ENCODE data around the gene CNMD. TPM values are rescaled to one million over a fixed set of nuclear protein-coding genes. Genes with fewer than 3 reads are reported as not detected.

The CNMD gene
- total and polyA plus RNA-seq, 5 donors from 2014 or later: 0.11 TPM; not detected in 4

- Mint-ChIP-seq H3K27me3 (peaks cover 45% of the 10 kb centered on the region), H3K9me3 (peaks cover 0 to 8% (median 3%) of the 10 kb centered on the region in 7 donors), H3K36me3 (no peaks in the 10 kb centered on the region), H3K4me1 (peaks cover 0 to 4% (median 0%) of the 10 kb centered on the region in 4 donors), H3K27ac (no peak overlapping the region), H3K4me3 (no peak overlapping the region)
- no peak for DNase-seq
- H3K9me3 ChIP-seq (ENCODE audit: control insufficient read depth in 2 of 2, low read length in 2 of 2): no peaks in the 10 kb centered on the region
- no peak overlapping the region for H3K4me3 ChIP-seq (ENCODE audit: low read depth, low read length)
- peaks cover 12% of the 10 kb centered on the region for H3K27me3 ChIP-seq (ENCODE audit: control insufficient read depth, insufficient read depth, low read length)
- peaks cover 5% of the 10 kb centered on the region for H3K4me1 ChIP-seq (ENCODE audit: control insufficient read depth, insufficient read depth, low read length, poor library complexity, severe bottlenecking)
- no peaks in the 10 kb centered on the region for H3K36me3 ChIP-seq (ENCODE audit: control insufficient read depth, insufficient read depth, low read length)
- H3K27ac ChIP-seq (ENCODE audit: insufficient read depth, low read length, poor library complexity, severe bottlenecking): no peak overlapping the region
- no peak for ATAC-seq (ENCODE audit: low read depth in 2 of 2)
Observed at GRCh38 chr13:52743988-52744387, 4.4 kb upstream of the CNMD start.

GRCh38 chr13:52743569-52743968 is 3.9 kb upstream of the CNMD start:
- Mint-ChIP-seq H3K9me3 (peaks cover 0 to 8% (median 3%) of the 10 kb centered on the region in 7 donors), H3K27ac (peak overlapping the region in 1 of 3 donors; percentile 61), H3K4me3 (no peak overlapping the region), H3K36me3 (no peaks in the 10 kb centered on the region), H3K27me3 (peaks cover 45% of the 10 kb centered on the region), H3K4me1 (peaks cover 0 to 4% (median 0%) of the 10 kb centered on the region in 4 donors)
- Histone ChIP-seq H3K4me1 (ENCODE audit: control insufficient read depth, insufficient read depth, low read length, poor library complexity, severe bottlenecking) (peaks cover 9% of the 10 kb centered on the region), H3K27me3 (ENCODE audit: control insufficient read depth, insufficient read depth, low read length) (peaks cover 8% of the 10 kb centered on the region), H3K4me3 (ENCODE audit: low read depth, low read length) (no peak overlapping the region), H3K27ac (ENCODE audit: insufficient read depth, low read length, poor library complexity, severe bottlenecking) (no peak overlapping the region), H3K9me3 (ENCODE audit: control insufficient read depth in 2 of 2, low read length in 2 of 2) (no peaks in the 10 kb centered on the region), H3K36me3 (ENCODE audit: control insufficient read depth, insufficient read depth, low read length) (no peaks in the 10 kb centered on the region)
- no peak for ATAC-seq (ENCODE audit: low read depth in 2 of 2)
- DNase-seq: no peak

GRCh38 chr13:52738719-52739467 is 727 bp downstream of the CNMD start:
- H3K27me3 ChIP-seq (ENCODE audit: control insufficient read depth, insufficient read depth, low read length): peaks cover 16% of the 10 kb centered on the region
- H3K27ac ChIP-seq (ENCODE audit: insufficient read depth, low read length, poor library complexity, severe bottlenecking): no peak overlapping the region
- H3K4me3 ChIP-seq (ENCODE audit: low read depth, low read length): no peak overlapping the region
- peaks cover 0 to 8% (median 3%) of the 10 kb centered on the region in 7 donors for H3K9me3 Mint-ChIP-seq
- H3K4me3 Mint-ChIP-seq: peak overlapping the region in 1 of 4 donors; percentile 51
- no peaks in the 10 kb centered on the region for H3K36me3 ChIP-seq (ENCODE audit: control insufficient read depth, insufficient read depth, low read length)
- no peaks in the 10 kb centered on the region for H3K9me3 ChIP-seq (ENCODE audit: control insufficient read depth in 2 of 2, low read length in 2 of 2)
- H3K36me3 Mint-ChIP-seq: no peaks in the 10 kb centered on the region
- peaks cover 9% of the 10 kb centered on the region for H3K4me1 ChIP-seq (ENCODE audit: control insufficient read depth, insufficient read depth, low read length, poor library complexity, severe bottlenecking)
- H3K4me1 Mint-ChIP-seq: peaks cover 0 to 4% (median 2%) of the 10 kb centered on the region in 4 donors
- DNase-seq (peak in 1 of 3 donors; percentile 10), ATAC-seq (ENCODE audit: low read depth in 2 of 2) (no peak)
- peaks cover 50% of the 10 kb centered on the region for H3K27me3 Mint-ChIP-seq
- H3K27ac Mint-ChIP-seq: no peak overlapping the region

DNA sequence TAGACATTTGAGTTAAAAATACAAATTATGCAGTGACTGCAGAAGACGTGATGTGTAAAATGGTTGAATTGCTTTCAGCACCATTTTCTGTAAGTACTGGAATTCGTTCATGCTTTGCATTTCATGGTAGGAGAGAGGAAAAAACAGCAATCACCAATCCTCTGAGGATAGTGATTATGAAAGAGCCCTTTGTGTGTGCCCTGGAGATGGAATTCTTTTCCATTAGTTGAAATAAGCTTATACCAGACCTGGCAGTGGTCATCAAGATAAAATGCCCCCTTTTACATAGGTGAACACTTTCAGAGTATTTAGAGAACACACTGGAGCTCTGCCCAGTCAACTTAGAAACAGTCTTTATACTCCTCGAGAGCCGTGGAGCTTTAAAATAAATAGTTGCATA is 1.7 kb downstream of the CNMD start:
- ATAC-seq (ENCODE audit: low read depth in 2 of 2): no peak
- H3K4me1 ChIP-seq (ENCODE audit: control insufficient read depth, insufficient read depth, low read length, poor library complexity, severe bottlenecking): peaks cover 9% of the 10 kb centered on the region
- no peak overlapping the region for H3K4me3 ChIP-seq (ENCODE audit: low read depth, low read length)
- Mint-ChIP-seq H3K36me3 (no peaks in the 10 kb centered on the region), H3K4me3 (peak overlapping the region in 1 of 4 donors; percentile 17), H3K27ac (no peak overlapping the region), H3K4me1 (peaks cover 0 to 4% (median 2%) of the 10 kb centered on the region in 4 donors), H3K9me3 (peaks cover 0 to 5% (median 2%) of the 10 kb centered on the region in 7 donors), H3K27me3 (peaks cover 55% of the 10 kb centered on the region)
- H3K27ac ChIP-seq (ENCODE audit: insufficient read depth, low read length, poor library complexity, severe bottlenecking): no peak overlapping the region
- H3K9me3 ChIP-seq (ENCODE audit: control insufficient read depth in 2 of 2, low read length in 2 of 2): no peaks in the 10 kb centered on the region
- H3K36me3 ChIP-seq (ENCODE audit: control insufficient read depth, insufficient read depth, low read length): no peaks in the 10 kb centered on the region
- no peak for DNase-seq
- H3K27me3 ChIP-seq (ENCODE audit: control insufficient read depth, insufficient read depth, low read length): peaks cover 15% of the 10 kb centered on the region

GRCh38 chr13:52737451-52737850 is 2.2 kb downstream of the CNMD start:
- H3K9me3 Mint-ChIP-seq: peaks cover 0 to 3% (median 0%) of the 10 kb centered on the region in 7 donors
- H3K36me3 Mint-ChIP-seq: no peaks in the 10 kb centered on the region
- no peak overlapping the region for H3K4me3 ChIP-seq (ENCODE audit: low read depth, low read length)
- no peaks in the 10 kb centered on the region for H3K36me3 ChIP-seq (ENCODE audit: control insufficient read depth, insufficient read depth, low read length)
- peaks cover 0 to 4% (median 2%) of the 10 kb centered on the region in 4 donors for H3K4me1 Mint-ChIP-seq
- H3K4me3 Mint-ChIP-seq: no peak overlapping the region
- no peak overlapping the region for H3K27ac Mint-ChIP-seq
- peaks cover 53% of the 10 kb centered on the region for H3K27me3 Mint-ChIP-seq
- peaks cover 11% of the 10 kb centered on the region for H3K27me3 ChIP-seq (ENCODE audit: control insufficient read depth, insufficient read depth, low read length)
- DNase-seq (no peak), ATAC-seq (ENCODE audit: low read depth in 2 of 2) (no peak)
- no peaks in the 10 kb centered on the region for H3K9me3 ChIP-seq (ENCODE audit: control insufficient read depth in 2 of 2, low read length in 2 of 2)
- peaks cover 9% of the 10 kb centered on the region for H3K4me1 ChIP-seq (ENCODE audit: control insufficient read depth, insufficient read depth, low read length, poor library complexity, severe bottlenecking)
- no peak overlapping the region for H3K27ac ChIP-seq (ENCODE audit: insufficient read depth, low read length, poor library complexity, severe bottlenecking)

DNA sequence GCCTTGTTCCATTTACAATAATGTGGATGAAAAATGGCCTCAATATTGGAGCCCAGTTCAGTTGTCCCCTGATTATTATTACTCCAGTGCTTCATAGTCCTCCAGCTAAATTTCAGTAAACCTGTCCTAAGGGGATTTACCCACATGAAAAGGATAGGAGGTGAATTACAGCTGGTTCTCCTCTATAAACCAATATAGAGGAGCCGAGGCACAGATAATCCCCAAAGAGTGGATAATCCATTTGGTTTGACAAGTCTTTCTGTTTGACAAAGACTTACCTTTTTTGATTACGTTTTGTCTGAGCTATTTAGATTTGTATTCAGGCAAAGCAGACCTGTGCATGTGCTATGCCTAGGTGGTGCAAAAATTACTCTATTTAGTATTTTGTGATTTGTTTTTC is 2.7 kb downstream of the CNMD start:
- peaks cover 11% of the 10 kb centered on the region for H3K27me3 ChIP-seq (ENCODE audit: control insufficient read depth, insufficient read depth, low read length)
- H3K9me3 ChIP-seq (ENCODE audit: control insufficient read depth in 2 of 2, low read length in 2 of 2): no peaks in the 10 kb centered on the region
- H3K36me3 ChIP-seq (ENCODE audit: control insufficient read depth, insufficient read depth, low read length): no peaks in the 10 kb centered on the region
- Mint-ChIP-seq H3K27me3 (peaks cover 47% of the 10 kb centered on the region), H3K4me3 (no peak overlapping the region), H3K36me3 (no peaks in the 10 kb centered on the region), H3K4me1 (peaks cover 0 to 4% (median 2%) of the 10 kb centered on the region in 4 donors), H3K27ac (no peak overlapping the region), H3K9me3 (peaks cover 0 to 2% (median 0%) of the 10 kb centered on the region in 7 donors)
- DNase-seq (no peak), ATAC-seq (ENCODE audit: low read depth in 2 of 2) (no peak)
- H3K27ac ChIP-seq (ENCODE audit: insufficient read depth, low read length, poor library complexity, severe bottlenecking): no peak overlapping the region
- peaks cover 9% of the 10 kb centered on the region for H3K4me1 ChIP-seq (ENCODE audit: control insufficient read depth, insufficient read depth, low read length, poor library complexity, severe bottlenecking)
- H3K4me3 ChIP-seq (ENCODE audit: low read depth, low read length): no peak overlapping the region

- Histone ChIP-seq H3K4me3 (ENCODE audit: low read depth, low read length) (no peak overlapping the region), H3K27me3 (ENCODE audit: control insufficient read depth, insufficient read depth, low read length) (peaks cover 8% of the 10 kb centered on the region), H3K27ac (ENCODE audit: insufficient read depth, low read length, poor library complexity, severe bottlenecking) (no peak overlapping the region), H3K4me1 (ENCODE audit: control insufficient read depth, insufficient read depth, low read length, poor library complexity, severe bottlenecking) (peaks cover 5% of the 10 kb centered on the region), H3K36me3 (ENCODE audit: control insufficient read depth, insufficient read depth, low read length) (no peaks in the 10 kb centered on the region), H3K9me3 (ENCODE audit: control insufficient read depth in 2 of 2, low read length in 2 of 2) (no peaks in the 10 kb centered on the region)
- Mint-ChIP-seq H3K27me3 (peaks cover 26% of the 10 kb centered on the region), H3K9me3 (no peaks in the 10 kb centered on the region), H3K4me3 (no peak overlapping the region), H3K36me3 (no peaks in the 10 kb centered on the region), H3K27ac (no peak overlapping the region), H3K4me1 (peaks cover 0 to 4% (median 0%) of the 10 kb centered on the region in 4 donors)
- ATAC-seq (ENCODE audit: low read depth in 2 of 2) (no peak), DNase-seq (no peak)
Observed at GRCh38 chr13:52734075-52734623, 5.5 kb downstream of the CNMD start.
